ENCODE results near the gene RBPMS2.

DNA sequence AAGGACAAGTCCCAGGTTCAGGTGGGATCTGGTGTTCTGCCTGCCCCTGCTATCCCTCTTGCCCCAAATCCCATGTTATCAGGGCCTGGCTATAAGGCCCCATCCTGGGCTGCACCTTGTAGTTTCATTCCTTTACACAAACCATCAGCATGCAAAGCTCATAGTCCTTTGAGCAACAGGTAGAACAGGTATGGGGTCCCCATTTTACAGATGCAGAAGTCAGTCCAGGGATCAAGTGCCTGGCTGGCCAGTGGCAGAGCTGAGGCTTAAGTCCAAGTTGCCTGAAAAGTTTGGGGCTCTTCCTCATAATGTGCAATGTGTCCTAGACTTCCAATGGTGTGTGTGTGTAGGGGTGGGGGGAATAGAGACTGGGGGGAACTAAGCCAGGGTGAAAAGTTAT, 11.9 kb downstream of the RBPMS2 start:
- TF ChIP-seq GATA3 (IDR thresholded peaks at IDR 0.05; ENCODE audit: low read depth, low read length) = no peak
- TF ChIP-seq GATA2 (IDR thresholded peaks at IDR 0.05; ENCODE audit: low read depth, low read length) = no peak

All from SH-SY5Y (cell line).